HepG2 (cell line): ENCODE data around the gene PIP5K1A. TPM values are rescaled to one million over a fixed set of nuclear protein-coding genes. Genes with fewer than 3 reads are reported as not detected.

Source experiments
- ATF7-NPFF ChIP-seq: sonication (generic); formaldehyde crosslinking; IDR thresholded peaks from 2 replicates; pipeline ENCODE4 v1.8.1; 2023; ENCODE audit warnings: mild to moderate bottlenecking, low read depth, missing genetic modification reagents, moderate library complexity
- BCLAF1 ChIP-seq: fragments of 450-650 bp; IDR thresholded peaks from 2 replicates; pipeline ENCODE4 v1.6.1; 2017; ENCODE audit warnings: mild to moderate bottlenecking
- DR1 ChIP-seq: sonication (generic); formaldehyde crosslinking; IDR thresholded peaks from 2 replicates; pipeline ENCODE4 v1.8.0; 2021; ENCODE audit warnings: mild to moderate bottlenecking, missing genetic modification reagents, inconsistent platforms
- ETV6 ChIP-seq: sonication (generic); formaldehyde crosslinking; conservative IDR thresholded peaks from 2 replicates; pipeline ENCODE4 v1.4.0; 2020; ENCODE audit warnings: missing genetic modification reagents
- GABPB1 ChIP-seq: IDR thresholded peaks from 2 replicates; pipeline ENCODE4 v1.6.1; 2016; ENCODE audit warnings: mild to moderate bottlenecking, missing genetic modification reagents, moderate library complexity, missing compliant biosample characterization
- GLI4 ChIP-seq: sonication (generic); formaldehyde crosslinking; IDR thresholded peaks from 2 replicates; pipeline ENCODE4 v1.5.1; 2020; ENCODE audit warnings: missing genetic modification reagents, mild to moderate bottlenecking, moderate library complexity, borderline replicate concordance
- HNRNPK ChIP-seq: fragments of 200-400 bp; formaldehyde crosslinking; IDR thresholded peaks from 2 replicates; pipeline ENCODE4 v1.6.1; 2018; ENCODE audit warnings: low read length, low read depth, moderate library complexity, mild to moderate bottlenecking; ENCODE audit not compliant: poor library complexity, severe bottlenecking
- HOXD1 ChIP-seq: sonication (generic); formaldehyde crosslinking; IDR thresholded peaks from 2 replicates; pipeline ENCODE4 v1.5.0; 2020; ENCODE audit warnings: missing genetic modification reagents
- KLF15 ChIP-seq: sonication (generic); formaldehyde crosslinking; IDR thresholded peaks from 2 replicates; pipeline ENCODE4 v1.8.1; 2023; ENCODE audit warnings: borderline replicate concordance, mild to moderate bottlenecking, inconsistent platforms, missing genetic modification reagents, mixed read lengths
- MTA1 ChIP-seq: sonication (generic); formaldehyde crosslinking; IDR thresholded peaks from 2 replicates; pipeline ENCODE4 v1.4.0; 2020; ENCODE audit warnings: missing genetic modification reagents, mild to moderate bottlenecking, borderline replicate concordance
- PAF1 ChIP-seq: IDR thresholded peaks from 2 replicates; pipeline ENCODE4 v1.6.1; 2016; ENCODE audit warnings: missing genetic modification reagents, missing compliant biosample characterization
- SIN3B ChIP-seq: fragments of 150-350 bp; IDR thresholded peaks from 2 replicates; pipeline ENCODE4 v1.6.1; 2014; ENCODE audit warnings: low read length
- SMARCE1 ChIP-seq: fragments of 450-650 bp; IDR thresholded peaks from 2 replicates; pipeline ENCODE4 v1.6.1; 2017; ENCODE audit warnings: borderline replicate concordance
- SOX13 ChIP-seq, 3 experiments: fragments of 450-650 bp in 1 of 3; sonication (generic) in 1 of 3; formaldehyde crosslinking in 1 of 3; IDR thresholded peaks in 2 of 3; conservative IDR thresholded peaks in 1 of 3; 2 replicates each; pipeline versions ENCODE4 v1.5.0 to v1.6.1; 2016 to 2020; ENCODE audit warnings: antibody characterized with exemption in 1 of 3, mild to moderate bottlenecking in 1 of 3, missing compliant biosample characterization in 1 of 3, missing genetic modification reagents in 1 of 3, moderate library complexity in 1 of 3
- ZBTB1 ChIP-seq: sonication (generic); formaldehyde crosslinking; IDR thresholded peaks from 2 replicates; pipeline ENCODE4 v1.4.0; 2020; ENCODE audit warnings: missing genetic modification reagents, borderline replicate concordance
- ZBTB3 ChIP-seq: sonication (generic); formaldehyde crosslinking; IDR thresholded peaks from 2 replicates; pipeline ENCODE4 v1.4.0; 2020; ENCODE audit warnings: low read depth, mild to moderate bottlenecking, moderate library complexity, missing genetic modification reagents, borderline replicate concordance
- ZNF17 ChIP-seq: sonication (generic); formaldehyde crosslinking; IDR thresholded peaks from 2 replicates; pipeline ENCODE4 v1.5.0; 2020; ENCODE audit warnings: mild to moderate bottlenecking, missing genetic modification reagents
- ZNF274 ChIP-seq: sonication (generic); formaldehyde crosslinking; IDR thresholded peaks from 2 replicates; pipeline ENCODE4 v1.5.1; 2020; ENCODE audit warnings: mild to moderate bottlenecking, missing genetic modification reagents
- ZNF547 ChIP-seq: sonication (generic); formaldehyde crosslinking; IDR thresholded peaks from 2 replicates; pipeline ENCODE4 v1.5.1; 2020; ENCODE audit warnings: mild to moderate bottlenecking, missing genetic modification reagents
- ZNF83 ChIP-seq: sonication (generic); formaldehyde crosslinking; IDR thresholded peaks from 2 replicates; pipeline ENCODE4 v1.4.0; 2020; ENCODE audit warnings: missing genetic modification reagents, mild to moderate bottlenecking, borderline replicate concordance
- ZUFSP ChIP-seq: sonication (generic); formaldehyde crosslinking; IDR thresholded peaks from 2 replicates; pipeline ENCODE4 v1.9.0; 2021; ENCODE audit warnings: missing genetic modification reagents, mild to moderate bottlenecking, borderline replicate concordance
- polyA plus RNA-seq, 8 experiments: library from polyadenylated mRNA; depleted of rRNA in 3 of 8; stranded (reverse) in 7 of 8; unstranded in 1 of 8; fragments of >200 nt; fragmentation: Illumina TruSeq in 4 of 8; extraction: Trizol in 4 of 8; gene quantifications; 2 replicates each; pipeline versions ENCODE4 v1.2.1 to v1.2.3, GENCODE V29; 2011 to 2016; ENCODE audit warnings: low read depth in 4 of 8, missing spikeins in 1 of 8, mixed read lengths in 1 of 8; ENCODE audit not compliant: insufficient read depth in 1 of 8
- total RNA-seq, 5 experiments: library from RNA; depleted of rRNA; stranded (reverse); fragments of >200 nt; fragmentation: Illumina TruSeq; extraction: Trizol; gene quantifications; 2 replicates each; pipeline ENCODE4 v1.2.3, GENCODE V29; 2016; ENCODE audit warnings: low read depth in 1 of 5
- TF ChIP-seq, protein P1 (sequence below): sonication (generic); formaldehyde crosslinking; IDR thresholded peaks from 2 replicates; pipeline ENCODE4 v1.4.0; 2020; ENCODE audit warnings: missing genetic modification reagents, borderline replicate concordance
- TF ChIP-seq, protein P2 (sequence below): IDR thresholded peaks from 2 replicates; pipeline ENCODE4 v1.6.1; 2016

The PIP5K1A gene
- total and polyA plus RNA-seq, 2 of the 13 experiments (the other 11 are each of a cell fraction or from before 2014, with no cell fraction given) = 45.3 to 65.1 TPM

DNA sequence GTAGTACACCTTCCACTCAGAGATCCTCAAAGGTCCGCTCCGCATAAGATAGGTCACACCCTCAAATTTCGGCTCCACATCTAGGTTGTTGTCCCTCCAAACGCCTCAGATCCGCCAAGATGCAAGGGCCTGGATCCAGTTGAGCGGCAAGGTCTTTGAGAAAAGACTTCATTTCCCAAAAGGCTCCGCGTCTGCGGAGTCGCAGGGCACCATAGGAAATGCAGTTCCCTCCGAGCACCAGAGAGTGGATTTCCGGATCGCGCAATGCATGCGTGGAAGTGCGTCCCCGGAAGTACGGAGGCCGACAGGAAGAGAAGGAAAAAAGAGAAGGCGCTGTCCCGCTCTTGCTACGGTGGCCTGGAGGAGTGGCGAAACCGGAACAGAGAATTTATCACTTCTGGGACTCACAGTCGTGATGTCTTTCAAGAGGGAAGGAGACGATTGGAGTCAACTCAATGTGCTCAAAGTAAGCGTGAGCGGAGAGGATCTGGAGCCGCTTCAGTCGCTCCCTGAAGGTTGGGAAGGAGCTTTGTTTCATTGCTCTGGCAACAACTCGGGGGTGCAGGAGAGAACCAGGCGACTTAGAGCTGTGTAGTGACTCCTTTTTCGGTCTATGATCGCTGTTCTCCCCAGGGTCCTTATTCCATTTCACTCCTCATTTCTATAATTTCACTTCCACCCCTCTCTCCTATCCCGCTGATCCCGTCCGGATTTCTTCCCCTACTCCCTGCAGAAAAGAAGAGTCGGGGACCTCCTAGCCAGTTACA, 32.4 kb upstream of the PIP5K1A start, which contains the start of the genes LYSMD1 and SCNM1 (continued):
- TF ChIP-seq DR1 (CRISPR knock-in tag) (peak; percentile 89), ETV6 (CRISPR knock-in tag) (no peak; the same call in 1 of the 2 replicates), MTA1 (CRISPR knock-in tag) (no peak), ZNF17 (CRISPR knock-in tag) (no peak), ZNF83 (CRISPR knock-in tag) (no peak), ZNF274 (peak; percentile 84), HNRNPK (no peak), ZUFSP (CRISPR knock-in tag) (no peak), ZBTB3 (CRISPR knock-in tag) (peak; percentile 13; the same call in 1 of the 2 replicates), BCLAF1 (no peak), SIN3B (peak; percentile 81), GLI4 (CRISPR knock-in tag) (no peak), SMARCE1 (no peak), ATF7-NPFF (CRISPR knock-in tag) (no peak), KLF15 (CRISPR knock-in tag) (no peak), PAF1 (CRISPR knock-in tag) (no peak), SOX13 (IDR thresholded peaks at IDR 0.05) (no peak), SOX13 (CRISPR knock-in tag; conservative IDR thresholded peaks at IDR 0.05 in 1 of 2, IDR thresholded peaks at IDR 0.05 in 1 of 2) (peak in 1 of 2 experiments; percentile 18; a peak in 1 of 4 replicates), ZNF547 (CRISPR knock-in tag) (no peak), ZBTB1 (no peak), HOXD1 (CRISPR knock-in tag) (peak; percentile 72), GABPB1 (CRISPR knock-in tag) (peak; percentile 98)
- TF ChIP-seq, protein P1, sequence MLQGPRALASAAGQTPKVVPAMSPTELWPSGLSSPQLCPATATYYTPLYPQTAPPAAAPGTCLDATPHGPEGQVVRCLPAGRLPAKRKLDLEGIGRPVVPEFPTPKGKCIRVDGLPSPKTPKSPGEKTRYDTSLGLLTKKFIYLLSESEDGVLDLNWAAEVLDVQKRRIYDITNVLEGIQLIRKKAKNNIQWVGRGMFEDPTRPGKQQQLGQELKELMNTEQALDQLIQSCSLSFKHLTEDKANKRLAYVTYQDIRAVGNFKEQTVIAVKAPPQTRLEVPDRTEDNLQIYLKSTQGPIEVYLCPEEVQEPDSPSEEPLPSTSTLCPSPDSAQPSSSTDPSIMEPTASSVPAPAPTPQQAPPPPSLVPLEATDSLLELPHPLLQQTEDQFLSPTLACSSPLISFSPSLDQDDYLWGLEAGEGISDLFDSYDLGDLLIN (CRISPR knock-in tag) = peak; percentile 88
- TF ChIP-seq, protein P2, sequence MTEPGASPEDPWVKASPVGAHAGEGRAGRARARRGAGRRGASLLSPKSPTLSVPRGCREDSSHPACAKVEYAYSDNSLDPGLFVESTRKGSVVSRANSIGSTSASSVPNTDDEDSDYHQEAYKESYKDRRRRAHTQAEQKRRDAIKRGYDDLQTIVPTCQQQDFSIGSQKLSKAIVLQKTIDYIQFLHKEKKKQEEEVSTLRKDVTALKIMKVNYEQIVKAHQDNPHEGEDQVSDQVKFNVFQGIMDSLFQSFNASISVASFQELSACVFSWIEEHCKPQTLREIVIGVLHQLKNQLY = no peak
